Measurements from ENCODE around the gene ZMYND12. TPM values are rescaled to one million over a fixed set of nuclear protein-coding genes. Genes with fewer than 3 reads are reported as not detected.
A peak's percentile ranks its signal among the peaks of the same experiment; 100 is the strongest.

ZMYND12 gene
- polyA plus RNA-seq, 1 experiment, result 0.36 TPM

DNA sequence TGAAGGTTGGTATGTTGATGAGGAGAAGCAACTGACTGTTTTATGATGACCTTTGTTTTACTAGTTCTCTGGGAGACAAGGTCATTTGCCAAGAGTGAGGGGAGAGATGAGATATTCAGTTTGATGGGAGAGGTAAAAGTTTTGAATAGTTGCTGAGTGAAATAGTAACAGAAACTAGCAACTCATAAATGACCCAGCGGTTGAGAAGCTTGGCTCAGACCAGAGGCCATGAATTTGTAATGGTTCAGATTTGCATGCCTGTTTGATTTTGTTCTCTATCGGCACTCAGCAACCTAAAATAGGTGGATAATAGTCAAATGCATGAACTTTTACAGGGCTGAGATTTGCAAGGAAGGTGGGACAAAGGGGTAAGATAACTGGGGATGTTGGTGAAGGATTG is 13.9 kb upstream of the ZMYND12 start:
- Histone ChIP-seq H3K9me3 (ENCODE audit: control insufficient read depth, insufficient read depth, low read length) (no peaks in the 10 kb centered on the region), H3K4me3 (ENCODE audit: low read depth, low read length) (no peak overlapping the region), H3K27me3 (ENCODE audit: control insufficient read depth, insufficient read depth, low read length) (peaks cover 9% of the 10 kb centered on the region), H3K27ac (ENCODE audit: low read depth, low read length) (no peak overlapping the region)
- POLR2A ChIA-PET, result no interaction called here
- DNase-seq (ENCODE audit: low read depth, low spot score), result no peak
- CTCF ChIA-PET, result no interaction called here
- TF ChIP-seq, protein P1, sequence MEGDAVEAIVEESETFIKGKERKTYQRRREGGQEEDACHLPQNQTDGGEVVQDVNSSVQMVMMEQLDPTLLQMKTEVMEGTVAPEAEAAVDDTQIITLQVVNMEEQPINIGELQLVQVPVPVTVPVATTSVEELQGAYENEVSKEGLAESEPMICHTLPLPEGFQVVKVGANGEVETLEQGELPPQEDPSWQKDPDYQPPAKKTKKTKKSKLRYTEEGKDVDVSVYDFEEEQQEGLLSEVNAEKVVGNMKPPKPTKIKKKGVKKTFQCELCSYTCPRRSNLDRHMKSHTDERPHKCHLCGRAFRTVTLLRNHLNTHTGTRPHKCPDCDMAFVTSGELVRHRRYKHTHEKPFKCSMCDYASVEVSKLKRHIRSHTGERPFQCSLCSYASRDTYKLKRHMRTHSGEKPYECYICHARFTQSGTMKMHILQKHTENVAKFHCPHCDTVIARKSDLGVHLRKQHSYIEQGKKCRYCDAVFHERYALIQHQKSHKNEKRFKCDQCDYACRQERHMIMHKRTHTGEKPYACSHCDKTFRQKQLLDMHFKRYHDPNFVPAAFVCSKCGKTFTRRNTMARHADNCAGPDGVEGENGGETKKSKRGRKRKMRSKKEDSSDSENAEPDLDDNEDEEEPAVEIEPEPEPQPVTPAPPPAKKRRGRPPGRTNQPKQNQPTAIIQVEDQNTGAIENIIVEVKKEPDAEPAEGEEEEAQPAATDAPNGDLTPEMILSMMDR (IDR thresholded peaks at IDR 0.05; ENCODE audit: low read depth, low read length), result no peak

DNA sequence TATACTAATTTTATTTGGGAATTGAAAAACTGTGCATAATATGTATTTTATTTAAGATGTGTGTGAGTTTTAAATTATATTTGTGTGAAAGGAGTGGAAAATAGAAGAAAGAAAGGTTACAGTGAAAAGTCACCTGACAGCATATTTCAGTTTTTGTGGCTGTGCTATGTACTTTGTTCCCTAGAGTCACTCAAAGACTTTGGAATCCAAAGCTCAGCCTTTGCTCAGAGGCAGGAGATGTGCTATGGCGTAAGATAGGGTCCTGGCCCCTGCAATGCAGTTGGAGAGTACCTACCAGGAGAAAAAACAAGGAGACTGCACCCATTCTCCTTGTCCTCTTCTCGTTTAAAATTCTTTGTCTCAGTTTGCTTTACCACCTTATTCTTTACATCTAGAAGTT is 10.2 kb upstream of the ZMYND12 start:
- ChIA-PET POLR2A (no interaction called here), CTCF (interaction anchor here (1.0 kb wide), 1 partner anchor 292 kb away, joined by 3 read pairs; no protein-coding TSS in a partner anchor)
- TF ChIP-seq, protein P1 (IDR thresholded peaks at IDR 0.05; ENCODE audit: low read depth, low read length), result no peak
- no peak for DNase-seq (ENCODE audit: low read depth, low spot score)
- Histone ChIP-seq H3K4me3 (ENCODE audit: low read depth, low read length) (no peak overlapping the region), H3K27ac (ENCODE audit: low read depth, low read length) (no peak overlapping the region), H3K27me3 (ENCODE audit: control insufficient read depth, insufficient read depth, low read length) (peaks cover 9% of the 10 kb centered on the region), H3K9me3 (ENCODE audit: control insufficient read depth, insufficient read depth, low read length) (no peaks in the 10 kb centered on the region)

DNA sequence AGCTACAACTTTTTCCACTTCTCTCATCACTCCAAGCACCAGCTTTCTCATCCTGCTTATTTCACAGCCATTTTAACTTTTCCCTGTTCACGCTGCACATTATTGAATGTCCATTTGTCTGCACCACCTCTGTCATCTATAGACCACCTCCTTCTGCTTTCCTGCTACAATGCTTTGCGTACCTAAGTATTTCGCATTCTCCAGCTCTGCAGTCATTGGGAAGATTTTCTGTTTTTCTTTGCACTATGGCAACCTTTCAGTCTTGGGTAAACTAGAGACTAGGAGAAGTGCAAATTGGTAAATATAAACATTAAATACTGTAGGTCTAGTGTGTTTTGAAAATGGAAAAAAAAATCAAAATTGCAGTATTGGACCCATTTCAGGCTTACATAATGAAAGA is 8.1 kb upstream of the ZMYND12 start:
- no peak for DNase-seq (ENCODE audit: low read depth, low spot score)
- Histone ChIP-seq H3K27me3 (ENCODE audit: control insufficient read depth, insufficient read depth, low read length) (peaks cover 9% of the 10 kb centered on the region), H3K4me3 (ENCODE audit: low read depth, low read length) (peak overlapping the region; percentile 74), H3K9me3 (ENCODE audit: control insufficient read depth, insufficient read depth, low read length) (no peaks in the 10 kb centered on the region), H3K27ac (ENCODE audit: low read depth, low read length) (no peak overlapping the region)
- TF ChIP-seq, protein P1 (IDR thresholded peaks at IDR 0.05; ENCODE audit: low read depth, low read length), result no peak
- CTCF ChIA-PET, result interaction anchor here (2.0 kb wide), 1 partner anchor 290 kb away, joined by 7 read pairs; no protein-coding TSS in a partner anchor
- POLR2A ChIA-PET, result no interaction called here

DNA sequence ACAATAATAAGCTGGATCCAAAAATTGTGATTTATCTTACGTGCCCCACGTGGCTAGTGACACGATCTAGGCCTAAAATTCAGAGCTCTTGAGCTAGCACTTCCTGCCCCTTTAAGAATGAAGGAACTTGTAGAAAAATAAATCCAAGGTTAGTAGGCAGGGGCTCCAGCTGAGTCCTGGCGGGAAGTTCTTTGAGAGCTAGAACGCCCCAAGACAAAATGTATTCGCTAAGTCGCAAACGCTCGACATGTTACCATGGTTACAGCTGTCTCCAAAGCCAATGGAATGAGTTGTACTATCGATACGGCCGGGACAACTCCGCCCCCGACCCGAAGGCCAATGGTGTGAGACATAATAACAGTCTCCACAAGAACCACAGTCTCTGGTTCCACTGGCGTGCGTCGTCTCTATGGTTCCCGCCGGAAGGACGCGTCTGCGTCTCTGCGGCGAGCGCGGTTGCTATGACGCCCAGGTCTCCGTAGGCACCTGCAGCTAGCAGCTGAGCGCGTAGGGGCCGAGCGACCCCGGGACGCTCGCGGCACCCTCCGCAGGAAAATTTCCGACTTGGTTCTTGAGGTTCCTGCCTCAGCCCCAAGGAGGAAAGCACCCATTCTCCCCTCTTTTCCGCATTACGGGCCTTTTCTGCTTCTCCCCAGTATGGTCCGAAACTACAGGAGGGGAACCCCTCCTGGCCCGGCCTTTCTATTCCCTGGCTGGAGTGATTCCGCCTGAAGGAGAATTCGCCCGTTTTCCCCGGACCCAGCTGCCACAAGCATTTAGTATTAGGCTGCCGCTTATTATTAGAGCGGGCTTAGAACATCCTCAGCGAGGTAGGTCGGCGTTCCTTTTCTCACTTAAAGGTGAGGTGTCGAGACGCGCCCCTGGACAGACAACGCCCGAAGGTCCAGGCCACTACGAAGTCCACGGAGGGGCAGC is 7.3 kb upstream of the ZMYND12 start, which contains the start of gene CCDC30:
Gene CCDC30 (plus strand): TSS at position 459 of the 936 bp plus-strand sequence. CDS start 17,266 bp downstream, outside the sequence.
- CTCF ChIA-PET, result interaction anchor here (2.0 kb wide), 1 partner anchor 289 kb away, joined by 7 read pairs; no protein-coding TSS in a partner anchor
- H3K4me3 ChIP-seq (ENCODE audit: low read depth, low read length), result peak within 1 kb of the TSS; percentile 74
- POLR2A ChIA-PET, result no interaction called here
- TF ChIP-seq, protein P1 (IDR thresholded peaks at IDR 0.05; ENCODE audit: low read depth, low read length), result no peak
- H3K9me3 ChIP-seq (ENCODE audit: control insufficient read depth, insufficient read depth, low read length), result no peaks in the 10 kb centered on the region
- H3K27ac ChIP-seq (ENCODE audit: low read depth, low read length), result no peak within 1 kb of the TSS
- peak; percentile 95 for DNase-seq (ENCODE audit: low read depth, low spot score)
- H3K27me3 ChIP-seq (ENCODE audit: control insufficient read depth, insufficient read depth, low read length), result peaks cover 9% of the 10 kb centered on the region

DNA sequence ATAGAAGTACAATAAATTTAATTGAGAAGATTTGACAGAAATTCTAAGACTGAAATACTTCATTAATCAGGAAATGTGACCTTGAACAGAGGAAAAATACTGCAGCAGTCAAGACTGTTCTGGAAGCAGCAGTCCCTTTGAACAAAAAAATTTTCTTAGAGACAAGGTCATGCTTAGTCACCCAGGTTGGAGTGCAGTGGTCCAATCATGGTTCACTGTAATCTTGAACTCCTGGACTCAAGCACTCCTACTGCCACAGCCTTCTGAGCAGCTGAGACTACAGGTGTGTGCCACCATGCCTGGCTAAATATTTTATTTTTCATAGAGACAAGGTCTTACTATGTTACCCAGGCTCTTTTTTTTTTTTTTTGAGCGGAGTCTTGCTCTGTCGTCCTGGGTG is 5.4 kb upstream of the ZMYND12 start:
- no peak overlapping the region for H3K27ac ChIP-seq (ENCODE audit: low read depth, low read length)
- TF ChIP-seq, protein P1 (IDR thresholded peaks at IDR 0.05; ENCODE audit: low read depth, low read length), result no peak

More for the DNA sequence above, 5.4 kb upstream of the ZMYND12 start:
- no peaks in the 10 kb centered on the region for H3K27me3 ChIP-seq (ENCODE audit: control insufficient read depth, insufficient read depth, low read length)
- H3K9me3 ChIP-seq (ENCODE audit: control insufficient read depth, insufficient read depth, low read length), result peaks cover 3% of the 10 kb centered on the region; the same call in 1 of the 2 replicates
- CTCF ChIA-PET, result no interaction called here
- DNase-seq (ENCODE audit: low read depth, low spot score), result no peak
- no peak overlapping the region for H3K4me3 ChIP-seq (ENCODE audit: low read depth, low read length)
- POLR2A ChIA-PET, result no interaction called here
